Measurements from ENCODE around the gene CHRNA10.

DNA sequence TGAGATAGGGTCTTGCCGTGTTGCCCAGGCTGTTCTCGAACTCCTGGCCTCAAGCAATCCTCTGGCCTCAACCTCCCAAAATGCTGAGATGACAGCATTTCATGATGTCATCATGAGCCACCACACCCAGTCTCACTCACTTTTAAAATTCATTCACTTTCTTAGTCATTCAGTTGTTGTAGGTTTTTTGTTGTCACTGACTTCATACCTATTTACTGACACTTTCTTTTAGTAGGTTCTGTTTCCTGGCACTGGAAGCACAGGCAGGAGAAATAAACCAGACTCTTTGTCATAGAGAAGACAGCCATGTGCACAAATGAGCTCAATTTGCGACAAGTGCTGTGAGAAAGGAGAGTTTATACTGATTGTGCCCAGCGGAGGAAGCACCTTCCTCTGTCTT is 39.9 kb downstream of the CHRNA10 start:
- TF ChIP-seq POLR2A (IDR thresholded peaks at IDR 0.05; ENCODE audit: low read length) (no peak), GATA1 (IDR thresholded peaks at IDR 0.05; ENCODE audit: low read depth, low read length) (no peak)

Data from erythroblast (primary cell).